CD8-positive, alpha-beta memory T cell (primary cell): ENCODE measurements around the gene HECW1. TPM values are rescaled to one million over a fixed set of nuclear protein-coding genes. Genes with fewer than 3 reads are reported as not detected.

Experiments used
- CTCF ChIA-PET: fragments of 350-600 bp; sonication (Branson Sonifier 250); formaldehyde crosslinking; loops from one replicate; lab custom pipeline; 2021; ENCODE audit warnings: antibody characterized with exemption; lab: Charles Lee
- POLR2A ChIA-PET: fragments of 350-600 bp; sonication (Branson Sonifier 250); formaldehyde crosslinking; loops from one replicate; lab custom pipeline; 2021; ENCODE audit warnings: antibody characterized with exemption; lab: Charles Lee
- DNase-seq, 5 donors: peaks; one replicate each; pipeline versions ENCODE4 v3.0.0 to v3.0.0-alpha.2; 2020 to 2022; ENCODE audit warnings: mixed read lengths in 1 of 5
- H3K27ac ChIP-seq: one replicate; pipeline ENCODE4 v1.7.0; 2013; ENCODE audit warnings: low read depth, mild to moderate bottlenecking, low read length, moderate library complexity
- H3K27me3 ChIP-seq: 2 replicates; pipeline ENCODE4 v1.7.0; 2013; ENCODE audit warnings: low read length, mild to moderate bottlenecking; ENCODE audit not compliant: insufficient read depth, poor library complexity, severe bottlenecking
- H3K36me3 ChIP-seq: 2 replicates; pipeline ENCODE4 v1.7.0; 2013; ENCODE audit warnings: mild to moderate bottlenecking, low read length, moderate library complexity; ENCODE audit not compliant: insufficient read depth
- H3K4me1 ChIP-seq: 2 replicates; pipeline ENCODE4 v1.7.0; 2013; ENCODE audit warnings: mild to moderate bottlenecking, low read length, moderate library complexity; ENCODE audit not compliant: insufficient read depth
- H3K4me3 ChIP-seq: 2 replicates; pipeline ENCODE4 v1.7.0; 2013; ENCODE audit warnings: mild to moderate bottlenecking, low read length
- H3K9me3 ChIP-seq: 2 replicates; pipeline ENCODE4 v1.7.0; 2013; ENCODE audit warnings: mild to moderate bottlenecking, low read length
- H3K27ac Mint-ChIP-seq, 8 donors: one replicate each; pipeline ENCODE4 v1.8.0; 2020 to 2021; ENCODE audit warnings: mixed read lengths in 8 of 8, mild to moderate bottlenecking in 6 of 8, inconsistent platforms in 3 of 8, moderate library complexity in 3 of 8
- H3K27me3 Mint-ChIP-seq, 2 donors: one replicate each; pipeline ENCODE4 v1.8.0; 2020 to 2021; ENCODE audit warnings: mixed read lengths in 2 of 2, mild to moderate bottlenecking in 1 of 2, moderate library complexity in 1 of 2
- H3K36me3 Mint-ChIP-seq, 3 donors: one replicate each; pipeline ENCODE4 v1.8.0; 2020 to 2021; ENCODE audit warnings: mixed read lengths in 3 of 3, inconsistent platforms in 1 of 3, mild to moderate bottlenecking in 1 of 3
- H3K4me1 Mint-ChIP-seq, 3 donors: one replicate each; pipeline ENCODE4 v1.8.0; 2020 to 2021; ENCODE audit warnings: mixed read lengths in 3 of 3, inconsistent platforms in 1 of 3, mild to moderate bottlenecking in 1 of 3
- H3K4me3 Mint-ChIP-seq, 7 donors: one replicate each; pipeline ENCODE4 v1.8.0; 2020 to 2021; ENCODE audit warnings: mixed read lengths in 7 of 7, mild to moderate bottlenecking in 6 of 7, moderate library complexity in 4 of 7, inconsistent platforms in 2 of 7
- H3K9me3 Mint-ChIP-seq, 5 donors: one replicate each; pipeline ENCODE4 v1.8.0; 2020 to 2022; ENCODE audit warnings: mixed read lengths in 5 of 5, mild to moderate bottlenecking in 3 of 5, moderate library complexity in 2 of 5, inconsistent platforms in 1 of 5
- polyA plus RNA-seq: library from polyadenylated mRNA; unstranded; fragments of 300-500 nt; fragmentation: Illumina TruSeq; gene quantifications from one replicate; pipeline ENCODE4 v1.2.3, GENCODE V29; 2021
- total RNA-seq, 2 experiments: library from RNA; stranded (reverse); gene quantifications; one replicate each; pipeline ENCODE4 v1.2.3, GENCODE V29; 2021

Gene HECW1
- total and polyA plus RNA-seq, 3 experiments from 2014 or later = not detected

DNA sequence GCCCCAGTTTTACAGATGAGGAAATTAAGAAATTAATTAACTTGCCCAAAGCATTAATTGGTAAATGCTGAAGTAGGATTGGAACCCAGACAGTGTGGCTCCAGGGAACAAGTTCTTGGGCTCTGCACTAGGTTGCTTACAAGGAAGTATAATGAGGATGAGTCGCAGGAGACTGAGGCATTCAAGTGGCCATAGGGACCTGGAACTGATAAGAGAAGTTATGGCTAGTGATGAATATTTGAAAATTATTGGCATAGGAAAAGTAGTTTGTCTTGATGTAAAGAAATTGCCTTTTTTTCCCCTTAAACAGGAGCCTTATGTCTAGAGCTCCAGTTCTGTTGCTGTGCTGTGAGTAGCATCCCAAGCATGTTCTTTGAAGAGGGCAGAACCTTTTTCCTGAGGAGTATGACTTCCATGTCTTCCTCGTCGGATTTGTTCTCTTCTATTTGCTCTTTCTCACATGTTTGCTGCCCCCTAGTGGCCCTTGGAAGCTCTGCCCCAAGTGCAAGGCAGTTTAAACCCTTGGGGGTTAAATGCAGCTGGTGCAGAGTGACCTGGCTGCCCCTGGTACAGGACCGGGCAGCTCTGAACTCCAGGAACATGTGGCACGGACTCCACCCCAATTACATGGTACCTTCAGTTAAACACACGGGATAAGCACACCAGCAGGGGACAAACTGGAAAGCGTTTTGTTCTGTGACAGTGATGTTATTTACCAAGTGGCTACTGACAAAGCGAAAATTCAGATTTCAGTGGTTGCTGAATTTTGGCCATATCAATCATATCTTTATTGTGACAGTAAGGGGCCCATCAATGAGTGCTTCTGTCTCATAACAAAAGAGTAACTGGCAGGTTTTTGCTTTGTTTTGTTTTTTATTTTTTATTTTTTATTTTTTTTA lies 148.8 kb downstream of the HECW1 start:
- Mint-ChIP-seq H3K27ac (no peak overlapping the region), H3K9me3 (no peaks in the 10 kb centered on the region), H3K4me3 (no peak overlapping the region), H3K36me3 (no peaks in the 10 kb centered on the region), H3K27me3 (peaks cover 10 to 23% of the 10 kb centered on the region in 2 donors), H3K4me1 (no peaks in the 10 kb centered on the region)
- no peak overlapping the region for H3K4me3 ChIP-seq
- peak; percentile 23 to 63 (median 28) for DNase-seq
- CTCF ChIA-PET = interaction anchor here (0.7 to 1.8 kb wide), 5 partner anchors 10 to 54 kb away, joined by 3 to 6 read pairs (median 5); no protein-coding TSS in a partner anchor
- no peaks in the 10 kb centered on the region for H3K27me3 ChIP-seq
- H3K9me3 ChIP-seq = no peaks in the 10 kb centered on the region
- no peak overlapping the region for H3K27ac ChIP-seq
- no peaks in the 10 kb centered on the region for H3K36me3 ChIP-seq
- H3K4me1 ChIP-seq = no peaks in the 10 kb centered on the region
- POLR2A ChIA-PET = no interaction called here

DNA sequence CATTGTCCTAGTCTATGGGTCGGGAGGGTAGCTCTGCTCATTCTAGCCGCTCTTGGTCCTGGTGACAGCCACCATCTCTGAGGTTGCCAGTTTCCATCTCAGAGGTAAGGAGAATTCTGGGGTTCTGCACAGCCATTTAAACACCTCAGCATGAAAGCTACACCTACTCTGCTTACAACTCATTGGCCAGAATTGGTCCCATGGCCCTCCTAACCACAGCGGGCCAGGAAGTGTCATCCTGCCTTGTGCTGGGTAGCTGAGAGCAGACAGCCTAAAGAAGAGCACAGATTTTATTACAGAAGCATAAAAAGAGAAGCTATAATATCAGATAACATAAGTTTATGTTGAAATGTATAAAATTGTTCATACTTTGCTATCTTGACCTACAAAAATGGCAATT lies 152.7 kb downstream of the HECW1 start:
- POLR2A ChIA-PET = no interaction called here
- no peaks in the 10 kb centered on the region for H3K9me3 ChIP-seq
- H3K36me3 ChIP-seq = no peaks in the 10 kb centered on the region
- peaks cover 24 to 42% of the 10 kb centered on the region in 2 donors for H3K27me3 Mint-ChIP-seq
- CTCF ChIA-PET = no interaction called here
- H3K36me3 Mint-ChIP-seq = no peaks in the 10 kb centered on the region
- no peak for DNase-seq
- H3K4me3 Mint-ChIP-seq = no peak overlapping the region
- no peaks in the 10 kb centered on the region for H3K9me3 Mint-ChIP-seq
- H3K27ac ChIP-seq = no peak overlapping the region
- no peaks in the 10 kb centered on the region for H3K4me1 ChIP-seq
- H3K4me1 Mint-ChIP-seq = no peaks in the 10 kb centered on the region
- H3K27ac Mint-ChIP-seq = no peak overlapping the region
- no peak overlapping the region for H3K4me3 ChIP-seq
- H3K27me3 ChIP-seq = no peaks in the 10 kb centered on the region

DNA sequence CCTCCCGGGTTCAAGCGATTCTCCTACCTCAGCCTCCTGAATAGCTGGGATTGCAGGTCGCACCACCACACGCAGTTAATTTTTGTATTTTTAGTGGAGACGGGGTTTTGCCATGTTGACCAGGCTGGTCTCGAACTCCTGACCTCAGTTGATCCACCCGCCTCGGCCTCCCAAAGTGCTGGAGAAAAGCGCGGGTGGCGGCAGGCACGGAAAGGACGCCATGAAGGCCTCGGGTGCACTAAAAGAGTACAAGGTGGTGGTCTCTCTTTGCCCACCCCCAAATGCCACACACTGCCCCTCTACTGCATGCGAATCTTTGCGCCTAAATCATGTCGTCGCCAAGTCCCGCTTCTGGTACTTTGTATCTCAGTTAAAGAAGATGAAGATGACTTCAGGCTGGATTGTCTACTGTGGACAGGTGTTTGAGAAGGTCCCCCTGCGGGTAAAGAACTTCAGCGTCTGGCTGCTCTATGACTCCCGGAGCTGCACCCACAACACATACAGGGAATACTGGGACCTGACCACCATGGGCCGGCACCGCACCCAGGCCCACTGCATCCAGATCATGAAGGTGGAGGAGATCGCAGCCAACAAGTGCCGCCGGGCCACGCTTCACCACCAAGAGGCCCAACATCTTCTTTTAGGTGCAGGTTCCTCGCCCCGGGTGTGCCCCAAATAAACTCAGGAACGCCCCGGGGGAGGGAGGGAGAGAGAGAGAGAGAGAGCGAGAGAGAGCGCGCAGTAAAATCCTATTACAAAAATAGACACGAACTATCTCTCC lies 161.7 kb downstream of the HECW1 start:
- Mint-ChIP-seq H3K27ac (no peak overlapping the region), H3K27me3 (peaks cover 11 to 44% of the 10 kb centered on the region in 2 donors), H3K36me3 (no peaks in the 10 kb centered on the region), H3K4me1 (no peaks in the 10 kb centered on the region), H3K4me3 (no peak overlapping the region), H3K9me3 (peaks cover 0 to 15% (median 0%) of the 10 kb centered on the region in 5 donors)
- H3K4me3 ChIP-seq = no peak overlapping the region
- no peaks in the 10 kb centered on the region for H3K27me3 ChIP-seq
- no peak for DNase-seq
- ChIA-PET CTCF (no interaction called here), POLR2A (no interaction called here)
- no peak overlapping the region for H3K27ac ChIP-seq
- no peaks in the 10 kb centered on the region for H3K4me1 ChIP-seq
- no peaks in the 10 kb centered on the region for H3K9me3 ChIP-seq
- no peaks in the 10 kb centered on the region for H3K36me3 ChIP-seq

DNA sequence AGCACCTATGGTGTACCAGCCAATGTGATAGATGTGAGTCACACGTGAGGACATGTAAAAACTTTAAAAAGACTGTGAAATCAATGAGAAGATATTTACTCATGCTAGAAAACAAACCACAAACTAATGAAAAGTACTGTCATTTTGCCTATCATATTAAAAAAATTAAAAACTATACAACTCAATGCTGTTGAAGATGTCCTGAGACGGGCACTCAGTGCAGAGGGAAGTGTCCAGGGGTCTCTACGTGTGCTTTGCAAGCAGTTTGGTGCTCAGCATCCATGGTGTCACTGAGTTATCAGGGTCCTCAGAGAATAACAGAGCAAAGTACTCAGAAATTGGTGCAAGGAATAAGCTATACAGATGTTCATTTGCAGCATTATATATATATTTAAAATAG lies 162.3 kb downstream of the HECW1 start:
- Histone ChIP-seq H3K36me3 (no peaks in the 10 kb centered on the region), H3K27me3 (no peaks in the 10 kb centered on the region), H3K4me1 (no peaks in the 10 kb centered on the region), H3K9me3 (no peaks in the 10 kb centered on the region), H3K27ac (no peak overlapping the region), H3K4me3 (no peak overlapping the region)
- Mint-ChIP-seq H3K27me3 (peaks cover 7 to 42% of the 10 kb centered on the region in 2 donors), H3K4me1 (no peaks in the 10 kb centered on the region), H3K36me3 (no peaks in the 10 kb centered on the region), H3K4me3 (no peak overlapping the region), H3K27ac (no peak overlapping the region), H3K9me3 (peaks cover 0 to 15% (median 0%) of the 10 kb centered on the region in 5 donors)
- ChIA-PET POLR2A (no interaction called here), CTCF (no interaction called here)
- no peak for DNase-seq

DNA sequence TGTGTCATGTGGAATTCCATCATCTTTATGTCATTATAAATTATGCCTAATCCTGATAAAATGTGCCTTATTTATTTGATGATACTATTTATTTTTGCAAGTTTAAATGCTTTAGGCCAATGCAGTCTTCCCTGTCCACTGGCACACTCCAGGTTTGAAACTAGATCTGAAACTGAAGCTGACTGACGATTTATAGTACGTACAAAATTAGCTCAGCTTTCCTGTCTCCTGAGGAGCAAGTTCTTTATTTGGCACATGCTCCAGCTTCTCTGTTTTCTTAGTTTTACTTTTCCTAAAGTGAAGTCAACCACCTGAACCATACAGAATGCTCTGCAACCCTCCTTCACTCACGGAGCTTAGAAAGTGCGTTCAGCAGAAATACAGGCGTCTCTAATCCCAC lies 164.1 kb downstream of the HECW1 start:
- H3K27me3 ChIP-seq = no peaks in the 10 kb centered on the region
- no peak overlapping the region for H3K27ac ChIP-seq
- ChIA-PET POLR2A (no interaction called here), CTCF (no interaction called here)
- peaks cover 0 to 9% (median 0%) of the 10 kb centered on the region in 5 donors for H3K9me3 Mint-ChIP-seq
- H3K27me3 Mint-ChIP-seq = peaks cover 8 to 36% of the 10 kb centered on the region in 2 donors
- no peaks in the 10 kb centered on the region for H3K36me3 Mint-ChIP-seq
- no peak overlapping the region for H3K4me3 ChIP-seq
- no peaks in the 10 kb centered on the region for H3K36me3 ChIP-seq
- H3K27ac Mint-ChIP-seq = no peak overlapping the region
- no peaks in the 10 kb centered on the region for H3K4me1 Mint-ChIP-seq
- H3K4me3 Mint-ChIP-seq = no peak overlapping the region
- no peak for DNase-seq
- H3K9me3 ChIP-seq = no peaks in the 10 kb centered on the region
- H3K4me1 ChIP-seq = no peaks in the 10 kb centered on the region

DNA sequence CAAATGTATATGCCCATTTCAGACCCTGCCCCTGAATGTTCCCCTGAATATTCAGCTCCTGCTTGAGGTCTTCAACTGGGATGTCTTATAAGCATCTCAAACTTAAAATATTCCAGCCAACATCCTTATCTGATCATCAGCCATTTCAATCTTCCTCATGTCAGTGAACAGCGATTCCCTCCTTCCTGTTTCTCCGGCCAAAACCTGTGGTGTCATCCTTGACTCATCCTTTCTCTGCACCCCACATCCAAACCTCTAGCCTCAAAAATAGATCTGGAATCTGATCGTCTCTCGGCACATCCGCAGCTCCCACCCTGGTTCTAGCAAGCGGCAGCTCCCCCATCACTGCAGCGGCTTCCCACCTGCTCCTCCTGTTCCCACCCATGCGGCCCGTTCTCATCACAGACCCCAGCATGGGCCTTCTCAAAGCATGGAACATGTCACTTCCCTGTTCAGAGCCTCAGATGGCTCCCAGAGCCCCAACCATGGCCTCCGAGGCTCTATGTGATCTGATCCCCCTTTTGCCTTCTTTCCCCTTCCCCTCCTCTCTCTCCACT lies 165.7 kb downstream of the HECW1 start:
- H3K27me3 Mint-ChIP-seq = peaks cover 12 to 32% of the 10 kb centered on the region in 2 donors
- no peak overlapping the region for H3K4me3 ChIP-seq
- H3K4me1 ChIP-seq = no peaks in the 10 kb centered on the region
- H3K9me3 ChIP-seq = no peaks in the 10 kb centered on the region
- CTCF ChIA-PET = no interaction called here
- H3K4me3 Mint-ChIP-seq = no peak overlapping the region
- no peak overlapping the region for H3K27ac Mint-ChIP-seq
- H3K36me3 ChIP-seq = no peaks in the 10 kb centered on the region
- no peaks in the 10 kb centered on the region for H3K36me3 Mint-ChIP-seq
- no peaks in the 10 kb centered on the region for H3K27me3 ChIP-seq
- no peak for DNase-seq
- H3K4me1 Mint-ChIP-seq = no peaks in the 10 kb centered on the region
- POLR2A ChIA-PET = no interaction called here
- no peak overlapping the region for H3K27ac ChIP-seq
- no peaks in the 10 kb centered on the region for H3K9me3 Mint-ChIP-seq

DNA sequence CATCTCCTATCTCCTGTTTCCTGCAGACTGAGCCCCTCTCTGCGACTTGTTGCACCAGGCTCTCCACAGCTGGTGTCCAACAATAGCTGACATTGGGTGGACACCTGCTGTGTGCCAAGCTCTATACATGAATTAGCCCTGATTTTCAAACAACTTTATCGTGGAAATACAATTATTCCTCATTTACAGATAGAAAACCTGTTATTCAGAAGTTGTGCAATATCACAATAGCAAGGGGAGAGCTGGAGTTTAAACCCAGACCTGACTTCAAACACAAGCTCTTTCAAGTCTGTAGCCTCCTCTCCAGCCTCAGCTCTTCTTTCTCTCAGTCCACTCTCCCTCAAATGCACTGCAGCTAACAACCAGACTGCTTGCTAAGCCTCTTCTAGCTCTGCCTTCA lies 168.8 kb downstream of the HECW1 start:
- ChIA-PET POLR2A (no interaction called here), CTCF (no interaction called here)
- H3K4me1 Mint-ChIP-seq = no peaks in the 10 kb centered on the region
- H3K9me3 Mint-ChIP-seq = peaks cover 0 to 5% (median 0%) of the 10 kb centered on the region in 5 donors
- no peaks in the 10 kb centered on the region for H3K27me3 ChIP-seq
- no peak overlapping the region for H3K4me3 ChIP-seq
- H3K27ac Mint-ChIP-seq = no peak overlapping the region
- H3K27me3 Mint-ChIP-seq = peaks cover 11 to 32% of the 10 kb centered on the region in 2 donors
- no peak overlapping the region for H3K27ac ChIP-seq
- no peaks in the 10 kb centered on the region for H3K4me1 ChIP-seq
- no peak for DNase-seq
- no peaks in the 10 kb centered on the region for H3K36me3 ChIP-seq
- H3K9me3 ChIP-seq = no peaks in the 10 kb centered on the region
- H3K4me3 Mint-ChIP-seq = no peak overlapping the region
- H3K36me3 Mint-ChIP-seq = no peaks in the 10 kb centered on the region

DNA sequence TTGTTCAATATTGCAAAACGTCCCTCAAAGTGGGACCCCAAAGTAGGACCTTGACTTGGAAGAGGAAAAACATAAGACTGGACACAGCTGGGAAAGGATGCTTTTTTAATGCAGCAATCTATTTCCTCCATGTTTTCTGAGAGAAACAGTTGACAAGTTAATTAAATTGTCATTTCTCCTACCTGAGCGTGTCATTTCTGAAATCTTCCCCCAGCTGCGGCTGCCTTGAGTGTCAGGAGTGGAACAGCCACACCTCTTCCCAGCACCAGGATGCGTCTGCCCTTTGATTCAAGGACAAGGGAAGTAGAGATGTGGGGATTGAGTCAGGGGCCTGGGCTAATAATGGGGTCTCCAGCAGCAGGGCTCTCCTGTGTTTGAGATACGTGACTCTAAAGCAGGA lies 171.3 kb downstream of the HECW1 start:
- CTCF ChIA-PET = no interaction called here
- H3K36me3 ChIP-seq = no peaks in the 10 kb centered on the region
- no peak overlapping the region for H3K27ac ChIP-seq

More for the DNA sequence above, 171.3 kb downstream of the HECW1 start:
- Mint-ChIP-seq H3K27ac (no peak overlapping the region), H3K27me3 (peaks cover 11 to 31% of the 10 kb centered on the region in 2 donors), H3K36me3 (peaks cover 0 to 4% (median 0%) of the 10 kb centered on the region in 3 donors), H3K4me3 (no peak overlapping the region), H3K4me1 (no peaks in the 10 kb centered on the region), H3K9me3 (peaks cover 0 to 8% (median 0%) of the 10 kb centered on the region in 5 donors)
- Histone ChIP-seq H3K27me3 (no peaks in the 10 kb centered on the region), H3K9me3 (no peaks in the 10 kb centered on the region), H3K4me1 (no peaks in the 10 kb centered on the region), H3K4me3 (no peak overlapping the region)
- no peak for DNase-seq
- POLR2A ChIA-PET = no interaction called here
